Esophagus squamous epithelium (tissue), 5 donors: ENCODE measurements around the gene ERCC2. TPM values are rescaled to one million over a fixed set of nuclear protein-coding genes. Genes with fewer than 3 reads are reported as not detected.

Source experiments
- DNase-seq: peaks from one replicate; lab custom pipeline; 2025; lab: John Stamatoyannopoulos, UW
- H3K27ac ChIP-seq, 4 donors: fragments of 200-600 bp; sonication (generic); one replicate each; pipeline ENCODE4 v1.5.1; 2016 to 2019; ENCODE audit warnings: mild to moderate bottlenecking in 1 of 4
- H3K27me3 ChIP-seq, 4 donors: fragments of 200-600 bp; sonication (generic); 1 replicate in 3 of 4; 2 replicates in 1 of 4; pipeline versions ENCODE4 v1.5.1 to v1.6.0; 2017 to 2021; ENCODE audit warnings: antibody characterized with exemption in 1 of 4
- H3K36me3 ChIP-seq, 3 donors: fragments of 200-600 bp; sonication (generic); one replicate each; pipeline ENCODE4 v1.5.1; 2016 to 2019
- H3K4me1 ChIP-seq, 3 donors: fragments of 200-600 bp; sonication (generic); one replicate each; pipeline ENCODE4 v1.5.1; 2017 to 2019
- H3K4me3 ChIP-seq, 4 donors: fragments of 200-600 bp; sonication (generic); 1 replicate in 3 of 4; 2 replicates in 1 of 4; pipeline ENCODE4 v1.5.1; 2016 to 2019; ENCODE audit warnings: mild to moderate bottlenecking in 2 of 4, moderate library complexity in 1 of 4
- H3K9me3 ChIP-seq, 3 donors: fragments of 200-600 bp; sonication (generic); one replicate each; pipeline ENCODE4 v1.5.1; 2016 to 2019
- CTCF ChIP-seq, 6 experiments: fragments of 450-650 bp in 4 of 6; fragments of 200-600 bp in 2 of 6; sonication (generic) in 2 of 6; IDR thresholded peaks; one replicate each; pipeline ENCODE4 v1.5.1; 2016 to 2019; ENCODE audit warnings: antibody characterized with exemption in 6 of 6, mild to moderate bottlenecking in 4 of 6, moderate library complexity in 4 of 6
- POLR2A ChIP-seq, 4 donors: fragments of 450-650 bp; IDR thresholded peaks; one replicate each; pipeline ENCODE4 v1.6.1; 2017; ENCODE audit warnings: antibody characterized with exemption in 4 of 4, mild to moderate bottlenecking in 4 of 4, moderate library complexity in 3 of 4
- WGBS, 2 donors: methylation state at CpG; one replicate each; pipeline ENCODE4 v1.1.5; 2018; 5-methylcytosine and 5-hydroxymethylcytosine counted together
- intact Hi-C: fragments of 100-400 bp; cut with DNase I; formaldehyde crosslinking; loops from one replicate; pipeline ENCODE4 v1.15.0; 2022
- total RNA-seq, 4 donors: library from RNA; depleted of rRNA; stranded (reverse); fragments of >200 nt; gene quantifications; one replicate each; pipeline ENCODE4 v1.1.0, GENCODE V29; 2016
- donor health status: DM: yes; HTN: yes; CAD: no.

Gene ERCC2
- total RNA-seq, 4 donors from 2014 or later = 6.6 to 8.8 (median 7.2) TPM

- intact Hi-C loops = no loop called here
- H3K27me3 ChIP-seq = peaks cover 0 to 3% (median 0%) of the 10 kb centered on the region in 4 donors
- H3K4me1 ChIP-seq = peaks cover 0 to 21% (median 0%) of the 10 kb centered on the region in 3 donors
- H3K36me3 ChIP-seq = peaks cover 0 to 35% (median 0%) of the 10 kb centered on the region in 3 donors
- H3K27ac ChIP-seq = no peak overlapping the region
- H3K9me3 ChIP-seq = no peaks in the 10 kb centered on the region
- WGBS, 2 donors = 90 to 93% methylated on average over 11 to 12 of the region's 12 CpGs
- no peak overlapping the region for H3K4me3 ChIP-seq
- TF ChIP-seq CTCF (IDR thresholded peaks at IDR 0.05) = no peak
- TF ChIP-seq POLR2A (IDR thresholded peaks at IDR 0.05) = no peak
- no peak for DNase-seq
These were observed 66.9 kb downstream of the ERCC2 start for GRCh38 chr19:45303269-45304060.

- Histone ChIP-seq H3K9me3 (no peaks in the 10 kb centered on the region), H3K4me3 (no peak overlapping the region), H3K27me3 (peaks cover 0 to 3% (median 0%) of the 10 kb centered on the region in 4 donors), H3K27ac (no peak overlapping the region), H3K36me3 (peaks cover 0 to 46% (median 0%) of the 10 kb centered on the region in 3 donors), H3K4me1 (peaks cover 0 to 21% (median 0%) of the 10 kb centered on the region in 3 donors)
- 89 to 93% methylated on average over 26 of the region's 27 CpGs for WGBS, 2 donors
- intact Hi-C loops = no loop called here
- DNase-seq = no peak
- TF ChIP-seq POLR2A (IDR thresholded peaks at IDR 0.05) (no peak), CTCF (IDR thresholded peaks at IDR 0.05) (no peak)
These were observed 68.0 kb downstream of the ERCC2 start for GRCh38 chr19:45302416-45302815.

Other genes starting within 250 kb of the ERCC2 start
- gene NKPD1, start 209.6 kb downstream of the ERCC2 start, total RNA-seq = 1 to 10 TPM; 1.1 to 4.2 (median 2.9) TPM
- 10 to 100 TPM in 3 of 4 donors, 1 to 10 TPM in 1; 5.4 to 27.8 (median 18.0) TPM for gene TRAPPC6A, start 192.3 kb downstream of the ERCC2 start, total RNA-seq
- 10 to 100 TPM in 2 of 4 donors, 1 to 10 TPM in 2; 7.9 to 18.4 (median 10.4) TPM for gene BLOC1S3, start 191.8 kb downstream of the ERCC2 start, total RNA-seq
- 1 to 10 TPM in 1 of 4 donors, under 1 TPM in 3; 0.29 to 1.5 (median 0.80) TPM for gene EXOC3L2, start 125.2 kb downstream of the ERCC2 start, total RNA-seq
- gene MARK4, start 119.3 kb downstream of the ERCC2 start, total RNA-seq = 10 to 100 TPM in 3 of 4 donors, 1 to 10 TPM in 1; 6.4 to 19.6 (median 14.9) TPM
- not detected for gene CKM, start 47.7 kb downstream of the ERCC2 start, total RNA-seq
- 10 to 100 TPM; 17.3 to 32.2 (median 27.0) TPM for gene KLC3, start 29.8 kb downstream of the ERCC2 start, total RNA-seq
- 100 to 1,000 TPM in 2 of 4 donors, 10 to 100 TPM in 2; 53.1 to 166 (median 87.8) TPM for gene PPP1R13L, start 34.5 kb upstream of the ERCC2 start, total RNA-seq
- gene POLR1G, start 36.1 kb upstream of the ERCC2 start, total RNA-seq = 10 to 100 TPM in 1 of 4 donors, 1 to 10 TPM in 3; 7.3 to 12.4 (median 9.8) TPM
- gene ERCC1, start 53.3 kb upstream of the ERCC2 start, total RNA-seq = 10 to 100 TPM; 27.7 to 80.9 (median 48.5) TPM
- 1 to 10 TPM; 1.7 to 4.6 (median 2.5) TPM for gene FOSB, start 97.4 kb upstream of the ERCC2 start, total RNA-seq
- 1 to 10 TPM; 1.9 to 7.2 (median 4.2) TPM for gene RTN2, start 126.5 kb upstream of the ERCC2 start, total RNA-seq
- 1 to 10 TPM; 1.8 to 6.7 (median 4.0) TPM for gene PPM1N, start 127.9 kb upstream of the ERCC2 start, total RNA-seq
- gene VASP, start 136.9 kb upstream of the ERCC2 start, total RNA-seq = 10 to 100 TPM; 39.2 to 82.9 (median 52.7) TPM
- 10 to 100 TPM in 2 of 4 donors, 1 to 10 TPM in 2; 4.7 to 12.4 (median 10.1) TPM for gene OPA3, start 214.2 kb upstream of the ERCC2 start, total RNA-seq
- 1 to 10 TPM in 3 of 4 donors, under 1 TPM in 1; 0.76 to 1.4 (median 1.2) TPM for gene GPR4, start 231.6 kb upstream of the ERCC2 start, total RNA-seq